Mesendoderm (in vitro differentiated cells): ENCODE data around the gene TBC1D5.

Experiments
- DNase-seq: peaks from one replicate; pipeline ENCODE4 v3.0.0; 2013
- H2AK5ac ChIP-seq: 2 replicates; pipeline ENCODE4 v1.6.1; 2013; ENCODE audit warnings: low read length, inconsistent platforms
- H2BK120ac ChIP-seq: 2 replicates; pipeline ENCODE4 v1.6.1; 2013; ENCODE audit warnings: low read depth, mild to moderate bottlenecking, low read length, moderate library complexity, mixed read lengths
- H2BK15ac ChIP-seq: replicated peaks from 2 replicates; pipeline ENCODE4 v1.6.1; 2013; ENCODE audit warnings: low read depth, mild to moderate bottlenecking, moderate library complexity
- H2BK5ac ChIP-seq: 2 replicates; pipeline ENCODE4 v1.6.1; 2013; ENCODE audit warnings: low read length, inconsistent platforms
- H3K18ac ChIP-seq: 2 replicates; pipeline ENCODE4 v1.6.1; 2013; ENCODE audit warnings: mild to moderate bottlenecking, low read length, mixed read lengths
- H3K23ac ChIP-seq: one replicate; pipeline ENCODE4 v1.6.1; 2013; ENCODE audit warnings: low read length
- H3K27ac ChIP-seq: 2 replicates; pipeline ENCODE4 v1.5.1; 2013; ENCODE audit warnings: low read depth, mild to moderate bottlenecking, inconsistent platforms, low read length, moderate library complexity
- H3K27me3 ChIP-seq: 2 replicates; pipeline ENCODE4 v1.6.1; 2013; ENCODE audit warnings: low read length, control low read depth, mild to moderate bottlenecking, inconsistent platforms; ENCODE audit not compliant: insufficient read depth, poor library complexity
- H3K36me3 ChIP-seq: 2 replicates; pipeline ENCODE4 v1.6.1; 2013; ENCODE audit warnings: low read length, inconsistent platforms; ENCODE audit not compliant: control insufficient read depth, insufficient read depth
- H3K4ac ChIP-seq: one replicate; pipeline ENCODE4 v1.6.1; 2013; ENCODE audit warnings: low read depth, mild to moderate bottlenecking, low read length, moderate library complexity
- H3K4me1 ChIP-seq: 2 replicates; pipeline ENCODE4 v1.6.1; 2013; ENCODE audit warnings: low read depth, low read length, inconsistent platforms; ENCODE audit not compliant: control insufficient read depth
- H3K4me2 ChIP-seq: 2 replicates; pipeline ENCODE4 v1.6.1; 2013; ENCODE audit warnings: low read length
- H3K4me3 ChIP-seq: 2 replicates; pipeline ENCODE4 v1.5.1; 2013; ENCODE audit warnings: mild to moderate bottlenecking, low read length
- H3K56ac ChIP-seq: one replicate; pipeline ENCODE4 v1.6.1; 2013; ENCODE audit warnings: low read length
- H3K79me1 ChIP-seq: 2 replicates; pipeline ENCODE4 v1.6.1; 2013; ENCODE audit warnings: low read length, inconsistent platforms
- H3K79me2 ChIP-seq: 2 replicates; pipeline ENCODE4 v1.6.1; 2013; ENCODE audit warnings: mild to moderate bottlenecking, low read length; ENCODE audit not compliant: control insufficient read depth, insufficient read depth
- H3K9ac ChIP-seq: 2 replicates; pipeline ENCODE4 v1.6.1; 2013; ENCODE audit warnings: low read length, inconsistent platforms
- H4K5ac ChIP-seq: one replicate; pipeline ENCODE4 v1.6.1; 2013; ENCODE audit warnings: low read length
- H4K8ac ChIP-seq: one replicate; pipeline ENCODE4 v1.6.1; 2013; ENCODE audit warnings: low read depth, mild to moderate bottlenecking, control low read depth, low read length, moderate library complexity
- WGBS: extraction: QIAGEN DNeasy Blood & Tissue Kit; methylation state at CpG from one replicate; pipeline ENCODE4 v1.1.7; 2013; ENCODE audit warnings: low lambda C conversion rate, missing lambda C conversion rate; ENCODE audit not compliant: insufficient coverage; ENCODE audit errors: extremely low coverage; 5-methylcytosine and 5-hydroxymethylcytosine counted together

The TBC1D5 gene

DNA sequence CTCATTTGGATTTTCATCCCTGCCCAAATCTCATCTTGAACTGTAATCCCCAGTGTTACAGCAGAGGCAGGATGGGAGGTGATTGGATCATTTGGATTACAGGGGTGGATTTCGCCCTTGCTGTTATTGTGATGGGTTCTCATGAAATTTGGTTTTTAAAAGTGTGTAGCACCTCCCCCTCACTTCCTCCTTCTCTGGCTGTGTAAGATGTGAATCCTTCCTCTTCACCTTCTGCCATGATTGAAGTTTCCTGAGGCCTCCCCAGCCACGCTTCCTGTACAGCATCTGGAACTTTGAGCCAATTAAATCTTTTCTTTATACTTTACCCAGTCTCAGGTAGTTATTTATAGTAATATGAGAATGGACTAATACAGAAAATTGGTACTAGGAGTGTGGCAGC, 540.9 kb downstream of the TBC1D5 start:
- Histone ChIP-seq H3K27ac (no peak overlapping the region), H3K4me2 (no peak overlapping the region), H2AK5ac (no peak overlapping the region), H3K36me3 (no peaks in the 10 kb centered on the region), H3K4me1 (no peaks in the 10 kb centered on the region), H4K5ac (no peak overlapping the region), H3K27me3 (no peaks in the 10 kb centered on the region), H2BK5ac (no peak overlapping the region), H3K79me1 (no peaks in the 10 kb centered on the region), H3K56ac (no peak overlapping the region), H3K23ac (no peak overlapping the region), H4K8ac (no peak overlapping the region), H3K4me3 (no peak overlapping the region), H3K9ac (no peak overlapping the region), H3K18ac (no peak overlapping the region), H2BK120ac (no peak overlapping the region), H2BK15ac (no peak overlapping the region), H3K4ac (no peak overlapping the region), H3K79me2 (no peaks in the 10 kb centered on the region)
- DNase-seq = no peak
- WGBS = no CpG with 5 or more reads among the region's 2 CpGs

DNA sequence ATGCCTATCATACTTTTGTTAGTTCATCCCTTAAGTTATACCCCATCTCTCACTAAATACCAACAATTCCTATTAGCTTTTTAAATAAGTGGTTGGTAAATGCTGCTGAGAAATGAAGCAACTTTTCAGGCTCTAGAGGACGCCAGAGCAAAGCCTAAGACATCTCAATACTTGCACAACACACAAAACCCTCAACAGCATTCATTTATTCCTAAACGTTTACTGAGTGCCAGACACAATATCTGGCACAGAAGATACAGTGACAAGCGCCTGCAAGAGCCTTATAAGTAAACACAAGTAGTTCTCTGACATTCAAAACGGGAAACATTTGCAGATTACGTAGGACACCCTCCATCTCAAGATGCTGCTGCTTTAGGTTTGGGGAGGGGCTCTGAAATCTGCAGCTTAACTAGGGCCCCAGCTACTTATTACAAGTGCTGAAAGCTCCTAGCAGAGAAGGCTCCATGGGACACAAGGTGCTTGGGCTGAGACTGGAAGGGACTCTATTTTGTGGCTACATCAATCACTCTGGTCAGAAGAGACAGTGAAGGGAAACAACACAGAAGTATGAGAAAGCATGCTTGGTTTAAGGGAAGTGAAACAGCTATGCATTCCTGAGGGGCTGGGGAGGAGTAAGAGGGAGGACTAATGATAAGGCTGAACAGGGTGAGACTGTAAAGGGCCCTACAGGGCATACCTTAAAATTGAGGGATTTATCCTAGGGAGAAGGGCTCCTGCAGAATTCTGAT, 546.4 kb downstream of the TBC1D5 start:
- Histone ChIP-seq H3K56ac (no peak overlapping the region), H3K4ac (no peak overlapping the region), H3K27ac (no peak overlapping the region), H3K79me2 (no peaks in the 10 kb centered on the region), H4K8ac (no peak overlapping the region), H3K36me3 (no peaks in the 10 kb centered on the region), H3K23ac (no peak overlapping the region), H3K4me3 (no peak overlapping the region), H2BK15ac (no peak overlapping the region), H2BK120ac (no peak overlapping the region), H3K27me3 (no peaks in the 10 kb centered on the region), H2BK5ac (no peak overlapping the region), H3K4me2 (no peak overlapping the region), H3K9ac (no peak overlapping the region), H3K79me1 (no peaks in the 10 kb centered on the region), H3K4me1 (no peaks in the 10 kb centered on the region), H3K18ac (no peak overlapping the region), H4K5ac (no peak overlapping the region), H2AK5ac (no peak overlapping the region)
- peak; percentile 41 for DNase-seq
- no CpG with 5 or more reads among the region's 5 CpGs for WGBS

GRCh38 chr3:17195192-17195611, 547.2 kb downstream of the TBC1D5 start:
- no peak overlapping the region for H3K4me2 ChIP-seq
- H3K36me3 ChIP-seq = no peaks in the 10 kb centered on the region
- no peak overlapping the region for H2AK5ac ChIP-seq
- no peak overlapping the region for H3K18ac ChIP-seq
- peak; percentile 65 for DNase-seq
- whole genome bisulfite sequencing = no CpG with 5 or more reads among the region's 3 CpGs
- no peak overlapping the region for H3K4me3 ChIP-seq
- no peak overlapping the region for H3K23ac ChIP-seq
- no peak overlapping the region for H3K9ac ChIP-seq
- no peaks in the 10 kb centered on the region for H3K79me1 ChIP-seq
- no peaks in the 10 kb centered on the region for H3K4me1 ChIP-seq
- no peak overlapping the region for H4K5ac ChIP-seq
- H3K27me3 ChIP-seq = no peaks in the 10 kb centered on the region
- no peak overlapping the region for H3K27ac ChIP-seq
- H4K8ac ChIP-seq = no peak overlapping the region
- no peak overlapping the region for H2BK5ac ChIP-seq
- no peak overlapping the region for H2BK15ac ChIP-seq
- H3K79me2 ChIP-seq = no peaks in the 10 kb centered on the region
- H3K4ac ChIP-seq = no peak overlapping the region
- H3K56ac ChIP-seq = no peak overlapping the region
- no peak overlapping the region for H2BK120ac ChIP-seq

DNA sequence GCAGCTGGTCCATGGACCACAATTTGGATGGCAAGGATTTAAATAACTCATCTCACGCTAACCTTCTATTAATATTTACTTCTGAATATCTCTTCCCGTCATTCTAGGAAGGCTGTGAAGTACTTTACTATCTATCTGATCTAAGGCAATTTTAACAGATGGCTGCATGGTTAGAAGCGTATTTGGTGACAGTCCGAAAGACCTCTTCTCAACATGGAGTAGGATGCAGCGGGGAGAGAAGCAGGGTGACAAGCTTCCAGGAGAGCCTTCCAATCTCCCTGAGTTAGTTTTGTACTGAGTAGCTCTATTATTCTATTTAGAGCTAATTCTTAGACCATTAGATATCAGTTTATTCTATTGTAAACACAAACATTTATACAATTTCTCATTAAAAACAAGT, 548.3 kb downstream of the TBC1D5 start:
- H2BK120ac ChIP-seq = no peak overlapping the region

DNA sequence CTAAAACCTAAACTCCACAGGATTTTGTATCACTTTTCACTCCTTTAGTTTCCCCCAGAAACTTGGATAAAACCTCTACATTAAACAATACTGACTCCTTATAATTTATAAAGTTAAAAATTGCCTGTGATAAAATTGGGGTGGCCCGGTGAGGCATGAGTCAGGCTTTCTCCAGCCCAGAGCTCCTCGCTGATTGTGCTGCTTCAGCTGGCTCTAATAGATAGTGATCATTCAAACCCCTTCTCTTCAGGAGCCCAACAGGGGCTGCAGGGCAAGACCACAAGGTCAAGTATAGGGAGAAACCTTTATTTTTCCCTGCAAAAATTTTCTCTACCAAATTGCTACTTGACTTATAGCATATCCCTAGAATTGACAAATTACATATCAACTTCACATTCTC, 549.4 kb downstream of the TBC1D5 start:
- H2BK15ac ChIP-seq = no peak overlapping the region
- no peaks in the 10 kb centered on the region for H3K79me2 ChIP-seq
- no peak overlapping the region for H3K18ac ChIP-seq
- H3K9ac ChIP-seq = no peak overlapping the region
- H4K8ac ChIP-seq = no peak overlapping the region
- H3K4me3 ChIP-seq = no peak overlapping the region
- no peak overlapping the region for H2BK120ac ChIP-seq
- H3K23ac ChIP-seq = no peak overlapping the region
- H3K4me2 ChIP-seq = no peak overlapping the region
- DNase-seq = no peak
- no peak overlapping the region for H3K4ac ChIP-seq
- no peaks in the 10 kb centered on the region for H3K27me3 ChIP-seq
- H2AK5ac ChIP-seq = no peak overlapping the region
- no peaks in the 10 kb centered on the region for H3K4me1 ChIP-seq
- no peaks in the 10 kb centered on the region for H3K79me1 ChIP-seq
- H4K5ac ChIP-seq = no peak overlapping the region
- no peak overlapping the region for H2BK5ac ChIP-seq
- no CpG with 5 or more reads among the region's 2 CpGs for WGBS
- H3K56ac ChIP-seq = no peak overlapping the region
- no peaks in the 10 kb centered on the region for H3K36me3 ChIP-seq
- no peak overlapping the region for H3K27ac ChIP-seq

More for the DNA sequence above, 548.3 kb downstream of the TBC1D5 start:
- H3K56ac ChIP-seq = no peak overlapping the region
- no peaks in the 10 kb centered on the region for H3K79me2 ChIP-seq
- H4K8ac ChIP-seq = no peak overlapping the region
- H2BK15ac ChIP-seq = no peak overlapping the region
- no peak overlapping the region for H3K18ac ChIP-seq
- H2BK5ac ChIP-seq = no peak overlapping the region
- no CpG with 5 or more reads among the region's 5 CpGs for WGBS
- H3K4me3 ChIP-seq = no peak overlapping the region
- H3K36me3 ChIP-seq = no peaks in the 10 kb centered on the region
- H3K23ac ChIP-seq = no peak overlapping the region
- H3K27ac ChIP-seq = no peak overlapping the region
- H3K9ac ChIP-seq = no peak overlapping the region
- no peak overlapping the region for H4K5ac ChIP-seq
- DNase-seq = no peak
- H3K4me2 ChIP-seq = no peak overlapping the region
- H3K79me1 ChIP-seq = no peaks in the 10 kb centered on the region
- no peaks in the 10 kb centered on the region for H3K4me1 ChIP-seq
- no peak overlapping the region for H3K4ac ChIP-seq
- no peak overlapping the region for H2AK5ac ChIP-seq
- H3K27me3 ChIP-seq = no peaks in the 10 kb centered on the region
